NB4 (cell line): ENCODE results near the gene BARX1.

Source experiments
- POLR2A ChIP-seq: IDR thresholded peaks from 2 replicates; pipeline ENCODE4 v1.6.1; 2011; ENCODE audit warnings: mild to moderate bottlenecking; ENCODE audit not compliant: insufficient read length; ENCODE audit errors: extremely low read depth
- TF ChIP-seq, protein P1 (sequence below): IDR thresholded peaks from one replicate; pipeline ENCODE4 v1.5.1; 2012; ENCODE audit warnings: low read depth, low read length

DNA sequence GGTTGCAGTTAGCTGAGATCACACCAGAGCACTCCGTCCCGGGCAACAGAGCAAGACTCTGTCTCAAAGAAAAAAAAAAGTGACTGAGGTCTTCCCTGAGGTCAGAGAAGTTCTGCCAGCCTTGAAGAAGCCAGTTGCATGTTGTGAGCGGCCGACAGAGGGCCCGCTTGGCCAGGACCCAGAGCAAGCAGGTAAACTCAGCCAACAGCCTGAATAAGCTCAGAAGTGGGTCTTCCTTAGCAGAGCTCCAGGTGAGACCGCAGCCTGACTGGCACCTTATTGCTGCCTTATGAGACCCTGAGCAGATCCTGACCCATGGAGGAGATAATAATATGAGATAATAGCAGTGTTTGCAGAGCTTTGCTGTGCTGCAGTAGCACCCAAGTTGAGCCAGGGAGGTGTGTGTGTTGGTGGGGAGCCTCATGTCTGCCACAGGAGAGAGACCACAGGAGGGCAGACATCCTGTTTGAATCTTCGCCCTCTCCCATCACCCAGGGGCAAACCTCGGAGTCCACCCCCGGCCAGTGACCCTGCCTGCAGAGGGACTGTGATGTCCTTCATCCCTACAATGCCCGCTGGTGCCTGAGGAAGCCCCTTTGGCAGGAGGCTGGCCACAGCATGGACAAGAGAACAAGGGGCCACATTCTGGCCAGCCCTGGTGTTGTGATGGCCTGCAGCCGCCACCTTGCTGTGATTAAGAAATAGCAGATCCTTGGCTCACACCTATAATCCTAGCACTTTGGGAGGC is 10.8 kb upstream of the BARX1 start:
- TF ChIP-seq, protein P1, sequence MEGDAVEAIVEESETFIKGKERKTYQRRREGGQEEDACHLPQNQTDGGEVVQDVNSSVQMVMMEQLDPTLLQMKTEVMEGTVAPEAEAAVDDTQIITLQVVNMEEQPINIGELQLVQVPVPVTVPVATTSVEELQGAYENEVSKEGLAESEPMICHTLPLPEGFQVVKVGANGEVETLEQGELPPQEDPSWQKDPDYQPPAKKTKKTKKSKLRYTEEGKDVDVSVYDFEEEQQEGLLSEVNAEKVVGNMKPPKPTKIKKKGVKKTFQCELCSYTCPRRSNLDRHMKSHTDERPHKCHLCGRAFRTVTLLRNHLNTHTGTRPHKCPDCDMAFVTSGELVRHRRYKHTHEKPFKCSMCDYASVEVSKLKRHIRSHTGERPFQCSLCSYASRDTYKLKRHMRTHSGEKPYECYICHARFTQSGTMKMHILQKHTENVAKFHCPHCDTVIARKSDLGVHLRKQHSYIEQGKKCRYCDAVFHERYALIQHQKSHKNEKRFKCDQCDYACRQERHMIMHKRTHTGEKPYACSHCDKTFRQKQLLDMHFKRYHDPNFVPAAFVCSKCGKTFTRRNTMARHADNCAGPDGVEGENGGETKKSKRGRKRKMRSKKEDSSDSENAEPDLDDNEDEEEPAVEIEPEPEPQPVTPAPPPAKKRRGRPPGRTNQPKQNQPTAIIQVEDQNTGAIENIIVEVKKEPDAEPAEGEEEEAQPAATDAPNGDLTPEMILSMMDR, result no peak
- no peak for TF ChIP-seq POLR2A
